ENCODE results near the gene SMYD3. TPM values are rescaled to one million over a fixed set of nuclear protein-coding genes. Genes with fewer than 3 reads are reported as not detected.
"Not testable (repeated sequence)": the region's sequence is repeated elsewhere in the genome, so short reads cannot be mapped to it uniquely, and the experiment has no call there.

Gene SMYD3
- total RNA-seq, 1 donor from 2014 or later = 8.2 TPM

DNA sequence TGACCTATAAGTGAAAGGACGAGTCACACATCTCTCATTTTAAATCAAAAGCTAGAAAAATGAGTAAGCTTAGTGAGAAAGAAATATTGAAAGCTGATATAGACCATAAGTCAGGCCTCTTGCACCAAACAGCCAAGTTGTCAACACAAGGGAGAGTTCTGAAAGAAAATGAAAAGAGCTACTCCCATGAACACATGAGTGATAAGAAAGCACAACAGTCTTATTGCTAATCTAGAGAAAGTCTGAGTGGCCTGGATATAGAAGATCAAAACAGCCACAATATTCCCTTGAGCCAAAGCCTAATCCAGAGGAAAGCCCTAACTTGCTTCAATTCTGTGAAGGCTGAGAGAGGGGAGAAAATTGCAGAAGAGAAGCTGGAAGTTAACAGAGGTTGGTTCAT lies 175.0 kb downstream of the SMYD3 start:
- no peak for DNase-seq
- intact Hi-C loops (cut with micrococcal nuclease) = no loop called here
- no peak for ATAC-seq

DNA sequence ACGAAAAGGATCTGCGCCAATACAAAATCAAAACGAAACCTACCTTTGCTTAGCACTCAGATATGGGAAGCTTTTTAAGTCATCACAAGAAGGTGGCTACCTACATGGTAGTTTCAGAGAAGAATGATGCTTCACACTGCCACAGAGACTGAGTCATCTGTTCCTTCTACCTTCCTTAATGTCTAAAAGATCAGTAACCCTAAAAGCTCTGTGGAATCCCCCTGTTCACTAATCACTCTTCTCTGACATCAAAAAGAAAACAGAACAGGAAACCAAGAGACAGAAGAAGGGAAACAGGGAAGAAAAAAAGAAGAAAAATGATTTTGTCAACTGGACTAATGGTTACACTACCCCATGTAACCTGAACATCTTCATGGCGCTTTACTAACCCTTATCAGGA lies 177.2 kb downstream of the SMYD3 start:
- intact Hi-C loops (cut with micrococcal nuclease) = no loop called here
- no peak for DNase-seq
- no peak for ATAC-seq

GRCh38 chr1:246329292-246329691 lies 177.8 kb downstream of the SMYD3 start:
- intact Hi-C loops (cut with micrococcal nuclease); DNase-seq; ATAC-seq: not testable (repeated sequence)

DNA sequence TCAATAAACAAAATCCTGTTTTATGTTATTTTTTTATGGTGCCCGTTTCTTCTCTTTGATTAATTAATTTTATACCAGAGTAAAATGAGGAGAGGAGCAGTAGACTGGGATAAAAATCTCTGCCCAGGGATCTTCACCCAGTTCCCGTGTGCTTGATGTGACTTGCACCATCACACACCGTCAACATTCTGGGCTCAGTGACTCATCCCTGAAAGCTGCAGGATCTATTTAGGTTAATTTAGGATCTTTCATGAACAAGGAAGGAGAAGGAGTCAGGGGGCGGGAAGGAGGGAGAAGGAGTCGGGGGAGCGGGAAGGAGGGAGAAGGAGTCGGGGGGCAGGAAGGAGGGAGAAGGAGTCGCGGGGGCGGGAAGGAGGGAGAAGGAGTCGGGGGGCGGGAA lies 182.4 kb downstream of the SMYD3 start:
- DNase-seq = no peak
- intact Hi-C loops (cut with micrococcal nuclease) = no loop called here
- ATAC-seq = no peak

DNA sequence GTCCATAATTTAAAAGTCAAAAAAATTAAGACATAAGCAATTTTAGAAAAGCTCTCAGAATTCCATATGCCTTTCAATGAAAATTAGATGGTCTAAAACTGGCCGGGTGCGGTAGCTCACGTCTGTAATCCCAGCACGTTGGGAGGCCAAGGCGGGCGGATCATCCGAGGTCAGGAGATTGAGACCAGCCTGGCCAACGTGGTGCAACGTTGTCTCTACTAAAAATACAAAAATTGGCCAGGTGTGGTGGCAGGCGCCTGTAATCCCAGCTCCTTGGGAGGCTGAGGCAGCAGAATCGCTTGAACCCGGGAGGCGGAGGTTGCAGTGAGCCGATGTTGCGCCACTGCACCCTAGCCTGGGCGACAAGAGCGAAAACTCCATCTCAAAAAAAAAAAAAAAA lies 183.0 kb downstream of the SMYD3 start:
- DNase-seq; ATAC-seq; intact Hi-C loops (cut with micrococcal nuclease): not testable (repeated sequence)

GRCh38 chr1:246320286-246320685 lies 186.8 kb downstream of the SMYD3 start:
- DNase-seq = no peak
- intact Hi-C loops (cut with micrococcal nuclease) = no loop called here
- no peak for ATAC-seq

GRCh38 chr1:246319083-246319714 lies 187.9 kb downstream of the SMYD3 start:
- no peak for DNase-seq
- intact Hi-C loops (cut with micrococcal nuclease) = no loop called here
- no peak for ATAC-seq

- intact Hi-C loops (cut with micrococcal nuclease) = no loop called here
- no peak for ATAC-seq
Observed at GRCh38 chr1:246318622-246319021, 188.5 kb downstream of the SMYD3 start.

DNA sequence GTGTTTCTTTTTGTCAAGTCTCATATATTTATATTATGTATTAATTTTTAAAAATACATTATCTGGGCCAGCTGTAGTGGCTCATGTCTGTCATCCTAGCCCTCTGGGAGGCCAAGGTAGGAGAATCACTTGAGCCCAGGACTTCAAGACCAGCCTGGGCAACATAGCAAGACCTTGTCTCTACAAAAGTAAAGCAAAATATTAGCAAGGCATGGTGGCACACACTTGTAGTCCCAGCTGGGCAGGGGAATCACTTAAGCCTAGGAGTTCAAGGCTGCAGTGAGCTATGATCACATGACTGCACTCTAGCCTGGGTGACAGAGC lies 189.1 kb downstream of the SMYD3 start:
- ATAC-seq (no peak), DNase-seq (no peak)
- intact Hi-C loops (cut with micrococcal nuclease) = no loop called here

More at GRCh38 chr1:246318622-246319021, 188.5 kb downstream of the SMYD3 start:
- no peak for DNase-seq

GRCh38 chr1:246317332-246318035 lies 189.6 kb downstream of the SMYD3 start:
- no peak for DNase-seq
- no peak for ATAC-seq
- intact Hi-C loops (cut with micrococcal nuclease) = no loop called here

- intact Hi-C loops (cut with micrococcal nuclease) = no loop called here
- no peak for DNase-seq
- ATAC-seq = no peak
Observed at GRCh38 chr1:246311461-246311860, 195.6 kb downstream of the SMYD3 start.

GRCh38 chr1:246309247-246309884 lies 197.7 kb downstream of the SMYD3 start:
- DNase-seq (no peak), ATAC-seq (no peak)
- intact Hi-C loops (cut with micrococcal nuclease) = no loop called here

DNA sequence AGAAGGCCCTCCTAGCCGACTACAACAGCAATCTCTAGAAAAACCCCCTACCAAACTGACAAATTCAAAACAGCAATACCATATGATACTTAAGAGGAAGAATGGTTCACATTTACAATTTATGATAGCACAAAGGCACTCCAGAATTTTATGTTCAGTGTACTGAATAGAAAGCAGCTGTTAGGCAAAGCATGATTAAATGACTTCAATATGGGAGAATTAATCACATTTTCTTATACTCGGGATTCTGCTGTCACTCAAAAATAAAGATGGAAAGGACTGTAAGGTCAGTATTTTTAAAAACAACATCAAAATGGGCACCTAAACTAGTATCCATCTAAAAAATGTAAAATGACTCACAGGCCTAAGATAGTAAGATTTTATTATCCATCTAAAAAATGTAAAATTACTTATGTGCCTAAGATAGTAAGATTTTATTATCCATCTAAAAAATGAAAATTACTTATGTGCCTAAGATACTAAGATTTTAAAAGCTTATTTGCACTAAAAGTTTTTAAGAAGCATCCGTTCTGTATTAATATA lies 198.5 kb downstream of the SMYD3 start:
- DNase-seq (no peak), ATAC-seq (no peak)
- intact Hi-C loops (cut with micrococcal nuclease) = no loop called here

- DNase-seq (no peak), ATAC-seq (no peak)
- intact Hi-C loops (cut with micrococcal nuclease) = no loop called here
Observed at GRCh38 chr1:246306415-246307037, 200.6 kb downstream of the SMYD3 start.

DNA sequence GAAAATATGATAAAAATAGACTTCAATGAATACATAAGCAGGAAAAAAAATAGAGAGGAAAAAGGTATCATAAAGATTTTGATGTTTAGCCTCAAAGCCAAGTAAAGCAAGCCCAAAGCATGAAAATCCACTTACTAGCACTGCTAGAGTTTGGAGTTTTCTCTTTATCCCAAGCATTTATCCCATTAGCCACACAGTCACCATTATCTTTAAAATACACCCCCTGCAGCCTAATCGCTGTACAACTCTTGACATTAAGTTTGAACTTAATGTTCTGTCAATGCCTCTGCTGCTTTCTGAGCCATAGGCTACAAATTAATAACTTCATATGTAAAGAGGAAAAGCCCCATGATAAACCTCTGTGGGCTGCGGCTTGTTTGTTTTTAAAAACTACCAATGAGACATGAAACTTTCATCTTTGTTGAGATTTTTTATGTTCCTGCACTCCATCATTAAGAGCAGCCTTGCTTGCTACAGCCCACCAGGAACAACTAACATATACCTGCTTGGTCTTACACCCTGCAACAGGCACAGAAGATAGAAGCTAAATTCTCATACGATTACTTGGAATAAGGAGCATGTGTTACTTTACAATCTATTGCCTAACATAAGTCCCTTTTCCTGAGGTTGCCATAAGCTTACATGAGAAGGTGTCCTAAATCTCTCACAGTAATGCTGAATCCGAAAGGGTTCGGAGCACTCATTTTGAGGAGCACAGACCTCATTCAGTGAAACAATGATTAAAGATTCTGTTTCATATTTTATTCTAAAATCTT lies 202.4 kb downstream of the SMYD3 start:
- ATAC-seq = no peak
- no peak for DNase-seq

DNA sequence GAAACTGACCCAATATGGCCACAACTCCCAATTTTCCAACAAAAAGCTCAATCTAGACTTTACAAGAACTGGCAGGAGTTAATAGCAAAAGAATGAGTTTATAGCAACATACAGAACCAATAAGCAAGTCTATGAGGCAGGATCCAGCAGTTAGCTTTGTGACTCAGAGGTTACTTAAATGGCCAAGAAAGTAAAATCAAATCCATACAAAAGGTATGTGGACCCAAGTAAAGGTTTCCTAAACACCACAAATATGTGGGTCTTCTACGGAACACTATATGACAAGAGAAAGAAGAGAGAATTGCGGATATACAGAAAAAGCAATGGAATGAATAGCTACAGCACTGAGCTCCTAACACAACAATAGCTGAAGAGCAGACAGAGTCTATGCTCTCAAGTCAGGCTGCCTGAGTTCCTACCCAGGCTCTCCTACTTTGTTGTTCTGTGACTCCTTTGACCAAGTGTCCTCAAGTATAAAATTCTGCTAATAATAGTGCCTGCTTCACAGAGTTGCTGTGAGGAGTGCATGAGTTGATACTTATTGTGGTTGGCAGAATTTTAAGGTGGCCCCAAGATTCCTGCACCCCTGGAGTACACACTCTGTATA lies 204.3 kb downstream of the SMYD3 start:
- ATAC-seq = no peak
- intact Hi-C loops (cut with micrococcal nuclease) = no loop called here
- no peak for DNase-seq

More for the DNA sequence above, 202.4 kb downstream of the SMYD3 start:
- intact Hi-C loops (cut with micrococcal nuclease) = no loop called here

- intact Hi-C loops (cut with micrococcal nuclease) = no loop called here
- ATAC-seq (no peak), DNase-seq (no peak)
Observed at GRCh38 chr1:246302251-246302625, 204.8 kb downstream of the SMYD3 start.

DNA sequence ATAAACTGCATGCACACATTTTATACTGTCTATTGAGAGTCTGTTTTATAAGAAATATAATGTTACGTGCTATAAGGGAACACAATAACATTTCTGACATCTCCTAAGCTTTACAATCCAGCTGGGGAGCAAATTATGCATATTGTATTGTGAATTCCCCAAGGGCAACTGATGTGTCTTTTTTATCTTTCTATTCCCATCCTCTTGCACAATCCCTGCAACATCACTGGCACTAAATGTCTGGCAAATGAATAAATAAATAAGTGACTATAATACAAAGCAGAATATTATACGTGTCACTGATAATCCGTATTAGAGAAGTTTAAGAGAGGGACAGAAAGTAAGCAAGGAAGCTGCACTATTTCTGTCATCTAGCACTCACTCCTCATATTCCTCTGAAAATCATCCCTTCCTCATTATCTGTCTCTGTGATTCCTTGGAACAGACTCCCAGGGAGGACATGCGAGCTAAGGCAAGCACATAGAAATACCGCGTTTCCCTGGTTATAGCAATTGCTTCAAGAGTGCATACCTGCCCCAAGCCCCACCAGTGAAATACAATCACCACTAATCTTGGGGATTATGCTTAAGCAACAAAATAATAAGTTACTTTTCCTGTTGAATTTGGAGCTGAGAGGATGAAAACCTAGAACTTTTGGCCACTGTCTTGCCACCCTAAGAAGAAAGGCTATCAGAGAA lies 205.4 kb downstream of the SMYD3 start:
- no peak for ATAC-seq

More for the DNA sequence above, 205.4 kb downstream of the SMYD3 start:
- DNase-seq = no peak
- intact Hi-C loops (cut with micrococcal nuclease) = no loop called here

All from left ventricle myocardium superior (tissue), 1 donor.